GM19452 (cell line): ENCODE measurements around the gene LDHAL6B.

Experiments
- ATAC-seq: cut with Tn5 transposase; IDR thresholded peaks from one replicate; pipeline ENCODE4 v1.9.1; 2021; ENCODE audit not compliant: unreplicated experiment

Gene LDHAL6B

DNA sequence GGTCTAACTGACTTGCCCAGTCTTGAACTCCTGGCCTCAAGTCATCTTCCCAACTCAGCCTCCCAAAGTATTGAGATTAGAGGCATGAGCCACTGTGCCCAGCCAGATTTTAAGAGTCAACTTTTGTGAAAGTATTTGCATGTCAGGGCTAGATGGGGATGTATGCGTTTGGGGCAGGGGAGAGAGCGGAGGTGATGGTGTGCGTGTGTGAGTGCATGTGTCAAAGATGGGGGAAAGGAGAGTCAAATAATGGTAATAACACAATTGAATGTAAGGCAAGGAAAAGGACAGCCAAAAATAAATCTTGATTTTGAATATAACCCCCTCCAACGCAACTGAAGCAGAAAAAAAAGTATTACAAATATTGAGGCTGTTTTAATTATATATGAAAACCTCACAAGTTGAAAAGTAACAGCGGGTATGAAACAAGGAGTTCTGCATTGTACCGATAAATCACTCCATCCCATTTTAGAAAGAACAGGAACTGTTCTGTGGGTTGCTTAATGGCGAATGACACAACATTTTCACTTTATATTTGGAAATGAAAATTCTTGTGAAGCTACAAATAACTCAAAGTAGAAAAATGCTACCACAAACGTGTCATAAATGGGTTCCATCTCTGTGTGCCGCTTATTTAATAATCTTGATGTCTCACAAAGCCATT lies 29.9 kb upstream of the LDHAL6B start:
- no peak for ATAC-seq

DNA sequence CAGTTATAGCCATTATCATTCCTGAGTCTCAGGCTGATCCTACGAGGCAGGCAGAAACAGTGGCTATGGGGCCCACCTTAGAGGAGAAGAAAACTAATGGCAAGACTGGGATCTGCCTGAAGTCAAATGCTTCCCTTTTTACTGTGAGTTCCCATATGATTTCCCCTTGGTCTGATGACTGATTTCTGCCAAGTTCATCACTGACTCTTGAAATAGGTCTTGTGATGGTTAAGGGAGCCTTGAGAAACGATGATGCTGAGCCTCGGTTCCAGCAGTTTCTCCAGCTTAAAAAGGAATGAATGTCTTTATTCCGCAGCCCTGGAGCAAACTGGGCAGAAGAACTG lies 29.4 kb upstream of the LDHAL6B start:
- no peak for ATAC-seq

DNA sequence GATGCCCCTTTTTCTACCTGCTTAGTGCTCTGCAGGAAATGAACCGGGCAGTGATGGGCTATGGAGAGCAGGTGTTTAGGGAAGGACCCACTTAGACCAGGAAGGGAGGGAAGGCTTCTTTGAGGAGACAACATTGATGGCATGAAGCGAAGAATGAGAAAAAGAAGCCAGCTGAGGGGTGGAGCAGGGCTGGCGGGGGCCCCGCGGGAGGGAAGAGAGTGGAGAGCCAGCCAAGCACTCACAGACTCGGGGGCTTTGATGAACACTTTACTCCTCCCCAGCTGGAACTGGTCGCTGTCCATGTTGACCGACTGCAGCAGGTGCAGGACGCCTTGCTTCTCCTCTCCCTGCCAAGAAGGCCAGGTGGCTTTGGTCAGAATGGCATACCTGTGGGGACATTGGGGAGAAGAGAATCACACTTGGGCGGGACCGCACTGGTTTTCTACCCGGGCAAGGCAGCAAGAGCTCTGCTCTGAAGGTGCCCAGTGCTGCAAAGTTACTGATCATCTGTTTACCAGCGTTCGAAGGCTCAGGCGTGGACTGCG lies 28.4 kb upstream of the LDHAL6B start:
- ATAC-seq, result no peak

DNA sequence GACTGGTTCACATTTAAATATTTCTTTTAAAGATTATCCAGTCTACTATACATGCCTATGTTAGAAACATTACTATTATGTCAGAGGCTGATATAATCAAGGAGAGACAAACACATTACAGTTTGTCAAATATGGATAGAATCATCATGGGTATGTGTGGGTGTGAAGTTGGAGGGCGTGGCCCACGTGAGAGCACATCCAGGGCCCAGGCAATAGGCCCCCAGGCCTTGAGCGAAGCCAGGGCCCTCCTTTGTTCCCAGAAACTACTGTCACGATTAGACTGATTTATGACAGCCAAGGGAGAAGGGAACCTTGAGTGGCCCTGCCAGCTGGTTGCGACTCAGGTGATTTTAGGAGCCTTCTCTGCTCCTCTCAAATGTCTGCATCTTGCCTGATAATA lies 26.9 kb upstream of the LDHAL6B start:
- no peak for ATAC-seq

DNA sequence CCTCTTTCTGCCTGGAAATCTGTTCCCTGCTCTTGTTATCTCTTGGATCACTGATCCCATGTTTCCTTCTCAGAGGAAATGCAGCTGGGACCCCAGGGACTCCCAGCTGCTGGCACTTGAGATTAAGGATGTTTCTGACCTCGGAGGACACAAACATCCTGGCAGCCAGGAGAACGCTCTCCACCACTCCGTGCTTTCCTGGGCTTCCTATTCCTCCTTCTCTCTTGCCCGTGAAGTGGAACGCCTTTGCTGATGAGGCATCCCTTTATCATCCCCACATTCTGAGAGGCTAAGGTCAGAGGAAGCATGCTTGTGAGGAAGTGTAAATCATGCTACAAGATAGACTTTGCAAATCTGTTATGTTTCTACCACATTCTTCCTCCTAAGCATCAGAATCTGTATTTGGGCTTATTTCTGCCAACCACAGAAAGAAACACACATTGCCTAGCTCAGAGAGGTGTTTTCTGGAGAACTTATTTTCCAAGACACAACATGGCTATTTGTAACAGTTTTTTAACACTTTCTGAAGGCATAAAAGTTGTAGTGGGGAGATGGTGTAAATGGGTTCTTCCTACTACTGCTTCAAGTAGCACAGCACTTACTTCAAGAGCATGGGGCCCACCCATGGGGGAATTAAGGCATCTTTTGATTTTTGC lies 25.6 kb upstream of the LDHAL6B start:
- no peak for ATAC-seq

DNA sequence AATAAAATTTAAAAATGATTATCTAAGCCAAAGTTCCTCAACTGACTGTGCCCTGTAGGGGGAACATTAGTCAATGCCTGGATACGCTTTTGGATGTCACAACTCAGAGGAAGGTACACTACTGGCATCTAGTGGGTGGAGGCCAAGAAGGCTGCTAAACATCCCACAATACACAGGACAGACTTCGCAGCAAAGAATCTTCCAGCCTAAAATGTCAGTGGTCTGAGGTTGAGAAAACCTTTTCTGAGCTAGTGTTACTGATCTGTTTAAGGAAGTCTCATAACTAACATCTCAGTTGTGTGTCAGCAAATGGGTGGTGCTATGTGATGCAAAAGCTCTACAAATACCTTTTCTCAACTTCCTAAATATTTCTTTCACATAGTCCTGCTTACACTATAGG lies 20.9 kb upstream of the LDHAL6B start:
- ATAC-seq, result no peak

DNA sequence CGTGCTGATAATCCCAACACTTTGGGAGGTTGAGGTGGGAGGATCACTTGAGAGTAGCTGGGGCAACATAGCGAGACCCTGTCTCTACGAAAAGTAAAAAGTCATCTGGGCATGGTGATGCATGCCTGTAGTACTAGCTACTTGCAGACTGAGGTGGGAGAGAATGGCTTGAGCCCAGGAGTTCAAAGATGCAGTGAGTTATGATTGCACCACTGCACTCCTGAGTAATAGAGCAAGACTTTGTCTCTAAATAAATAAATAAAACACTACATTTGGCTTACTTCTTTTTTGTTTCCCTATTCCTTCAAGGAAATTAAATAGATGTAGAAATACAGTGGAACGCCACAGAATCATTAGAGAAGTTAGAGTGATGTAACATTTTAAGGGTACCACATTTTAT lies 20.1 kb upstream of the LDHAL6B start:
- no peak for ATAC-seq

DNA sequence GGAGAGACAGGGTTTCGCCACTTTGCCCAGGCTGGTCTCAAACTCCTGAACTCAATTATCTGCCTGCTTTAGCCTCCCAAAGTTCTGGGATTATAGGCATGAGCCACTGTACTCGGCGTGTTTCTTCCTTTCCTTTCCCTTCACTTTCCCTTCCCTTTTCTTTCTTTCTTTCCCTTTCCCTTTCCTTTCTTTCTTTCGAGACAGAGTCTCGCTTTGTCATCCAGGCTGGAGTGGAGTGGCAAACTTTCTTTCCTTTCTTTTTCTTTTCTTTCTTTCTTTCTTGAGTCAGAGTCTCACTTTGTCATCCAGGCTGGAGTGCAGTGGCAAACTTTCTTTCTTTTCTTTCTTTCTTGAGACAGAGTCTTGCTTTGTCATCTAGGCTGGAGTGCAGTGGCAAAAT lies 17.4 kb upstream of the LDHAL6B start:
- ATAC-seq, result no peak

DNA sequence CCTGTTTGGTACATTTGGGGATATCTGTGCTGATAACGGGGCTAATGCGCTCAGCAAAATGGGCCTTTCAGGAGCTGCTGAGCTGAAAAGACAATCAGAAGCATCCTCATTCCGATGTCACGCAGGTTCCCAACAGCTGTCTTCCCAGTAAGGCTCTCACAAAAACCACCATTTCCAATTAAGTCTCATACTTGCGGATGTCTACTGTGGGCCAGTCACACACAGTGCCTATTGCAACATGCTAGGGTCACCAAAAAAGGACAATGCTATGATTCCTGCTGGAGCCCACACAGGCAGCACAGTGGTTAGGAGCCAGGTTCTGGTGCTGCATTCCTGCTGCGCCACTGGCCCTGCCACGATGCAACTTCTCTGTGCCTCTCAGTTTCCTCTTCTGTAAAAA lies 16.4 kb upstream of the LDHAL6B start:
- no peak for ATAC-seq

DNA sequence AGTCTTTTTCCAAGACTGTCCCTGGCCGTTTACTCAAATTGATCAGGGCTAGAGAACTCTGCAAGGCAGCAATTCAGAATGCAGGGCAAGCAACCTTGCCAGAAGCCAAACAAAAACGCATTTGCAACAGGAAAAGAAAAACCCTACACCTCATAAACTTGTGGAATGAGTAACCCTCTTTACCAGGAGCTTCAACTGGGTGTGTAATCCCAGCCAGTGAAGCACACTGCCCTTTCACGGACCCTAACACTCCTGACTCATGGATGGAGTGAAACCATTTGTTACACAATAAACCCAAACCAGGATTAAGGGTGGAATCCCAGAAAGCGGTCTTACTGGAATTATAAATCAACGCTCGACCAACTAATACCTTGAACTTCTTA lies 14.8 kb upstream of the LDHAL6B start:
- no peak for ATAC-seq

DNA sequence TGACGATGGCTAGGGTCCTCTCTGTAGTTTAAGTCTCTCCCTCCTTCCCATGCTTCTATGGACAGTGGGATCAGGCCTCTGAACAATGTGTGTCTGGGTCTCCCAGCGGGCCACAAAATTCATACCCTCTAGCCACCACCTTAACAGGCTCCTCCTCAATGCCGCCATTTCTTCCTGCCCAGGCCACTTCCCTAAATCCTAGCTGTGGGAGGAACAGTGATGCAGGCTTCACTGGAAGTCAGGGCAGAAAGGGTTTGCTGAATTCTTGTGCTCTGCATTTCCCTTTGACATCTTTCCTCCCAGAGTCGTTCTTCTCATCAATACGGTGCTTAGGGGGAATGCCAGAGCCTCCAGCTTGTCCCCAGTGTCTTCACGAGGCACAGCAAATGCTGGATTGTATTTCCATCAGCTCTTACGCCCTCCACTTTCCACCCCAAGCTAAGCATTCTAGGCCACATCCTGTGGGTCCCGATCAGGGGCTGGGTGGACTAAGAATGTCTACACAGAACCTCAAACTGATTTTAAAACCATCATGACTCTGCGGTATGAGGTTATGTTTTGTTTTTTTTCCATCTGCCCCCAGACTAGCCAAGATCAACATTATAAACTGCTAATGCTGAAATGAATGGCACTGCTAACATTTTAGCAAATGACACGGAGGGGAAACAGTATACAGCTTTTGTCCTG lies 11.9 kb upstream of the LDHAL6B start:
- ATAC-seq, result no peak

DNA sequence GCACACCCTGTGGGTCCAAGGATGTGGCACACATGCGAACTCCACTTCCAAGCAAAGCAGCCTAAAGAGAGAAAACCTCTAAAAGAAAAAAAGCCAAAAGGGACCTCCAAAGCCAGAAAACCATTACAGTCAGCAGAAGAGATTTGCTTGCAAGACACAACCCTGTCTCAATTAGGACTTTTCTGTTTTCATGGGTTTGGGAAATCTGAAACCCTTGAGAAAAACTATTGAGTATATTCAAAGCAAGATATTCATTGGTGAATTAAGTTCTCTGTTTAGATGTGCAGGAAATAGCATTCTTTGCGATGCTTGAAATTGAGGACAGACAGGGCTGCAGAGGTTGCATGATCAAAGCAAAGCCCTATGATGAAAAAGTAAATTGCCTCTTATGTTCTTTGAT lies 10.2 kb upstream of the LDHAL6B start:
- no peak for ATAC-seq

DNA sequence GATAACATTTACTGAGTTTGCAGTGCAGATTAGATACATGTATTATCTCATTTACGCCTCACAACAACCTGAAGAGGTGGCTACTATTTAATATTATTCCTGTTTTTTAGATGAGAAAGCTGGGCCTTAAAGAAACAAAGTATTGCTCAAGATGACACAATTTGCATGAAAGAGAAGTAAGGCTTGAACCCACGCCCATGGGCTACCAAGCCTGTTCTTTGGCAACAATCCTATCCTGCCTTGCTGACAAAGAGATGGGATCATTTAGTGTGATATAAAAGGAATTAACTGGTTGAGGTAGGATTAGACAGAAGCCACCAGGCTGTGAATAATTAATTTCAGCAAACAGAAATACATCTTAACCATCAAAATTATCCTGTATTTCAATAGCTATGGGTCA lies 9.2 kb upstream of the LDHAL6B start:
- ATAC-seq, result no peak

DNA sequence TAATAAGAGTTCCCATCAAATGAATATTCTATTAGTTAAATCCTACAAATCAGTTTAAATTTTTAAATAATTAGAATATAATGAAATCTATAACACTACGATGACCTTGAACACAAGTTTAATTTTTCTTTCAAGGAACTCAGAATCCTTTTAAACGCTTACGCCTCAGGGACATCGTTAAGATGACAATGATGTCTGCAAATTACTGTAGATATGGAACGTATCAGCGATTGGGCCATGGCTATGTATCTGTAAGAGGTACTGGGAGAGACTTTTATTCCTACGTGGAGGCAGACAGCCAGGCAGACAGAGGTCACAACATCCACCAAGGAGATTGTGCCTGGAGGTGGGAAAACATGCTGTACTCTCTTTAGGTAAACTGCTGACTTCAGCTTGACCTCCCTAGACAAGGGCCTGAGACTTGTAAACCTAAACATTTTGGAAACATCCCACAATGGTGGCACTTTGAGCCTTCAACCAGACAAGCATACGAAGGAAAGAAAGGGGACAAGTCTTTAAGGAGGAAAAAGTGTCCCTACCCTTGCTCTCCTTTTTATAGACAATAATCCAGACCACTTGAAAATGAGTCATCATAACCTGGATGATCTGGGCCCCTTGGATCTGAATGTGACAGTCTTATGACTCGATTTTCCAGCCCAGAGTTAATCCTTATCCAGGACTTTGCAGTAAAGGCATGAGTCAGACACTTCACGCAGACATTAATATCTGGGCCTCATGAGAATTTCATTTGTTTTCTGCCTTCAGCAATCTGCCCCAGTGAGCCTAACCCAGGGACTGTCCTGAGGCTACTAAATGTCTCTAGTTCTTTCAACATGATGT lies 6.8 kb upstream of the LDHAL6B start:
- ATAC-seq, result no peak

DNA sequence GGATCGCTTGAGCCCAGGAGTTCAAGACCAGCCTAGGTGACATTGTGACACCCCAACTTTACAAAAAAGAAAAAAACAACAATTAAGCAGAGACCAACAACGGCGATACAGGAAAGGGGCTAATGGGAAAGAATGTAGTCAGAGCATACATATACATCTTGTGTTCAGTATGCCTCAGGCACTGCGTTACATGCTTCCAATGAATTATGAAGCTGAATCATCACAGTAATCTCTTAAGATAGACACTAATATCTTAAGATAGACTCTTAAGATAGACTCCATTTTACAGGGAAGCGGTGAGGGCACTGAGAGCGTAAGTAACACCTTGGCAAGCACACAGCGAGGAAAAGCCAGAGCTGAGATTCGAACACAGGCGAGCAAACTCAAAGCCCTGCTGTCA lies 6.1 kb upstream of the LDHAL6B start:
- ATAC-seq, result no peak

DNA sequence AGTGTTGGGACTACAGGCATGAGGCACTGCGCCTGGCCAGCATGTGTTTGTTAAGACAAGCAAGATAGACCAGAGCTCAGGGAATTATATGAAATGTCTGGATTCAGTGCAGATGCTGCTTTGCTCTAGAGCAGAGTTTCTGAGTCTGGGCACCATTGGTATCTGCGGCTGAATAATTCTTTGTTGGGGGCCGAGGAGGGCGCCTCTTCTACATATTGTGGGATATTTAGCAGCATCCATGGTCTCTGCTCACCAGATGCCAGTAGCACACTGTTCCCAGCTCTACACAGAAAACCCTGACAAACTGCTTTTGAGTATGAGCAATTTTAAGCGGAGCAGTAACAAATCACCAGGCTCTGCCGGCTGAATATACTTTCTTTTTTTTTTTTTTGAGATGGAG lies 3.6 kb upstream of the LDHAL6B start:
- ATAC-seq, result no peak

DNA sequence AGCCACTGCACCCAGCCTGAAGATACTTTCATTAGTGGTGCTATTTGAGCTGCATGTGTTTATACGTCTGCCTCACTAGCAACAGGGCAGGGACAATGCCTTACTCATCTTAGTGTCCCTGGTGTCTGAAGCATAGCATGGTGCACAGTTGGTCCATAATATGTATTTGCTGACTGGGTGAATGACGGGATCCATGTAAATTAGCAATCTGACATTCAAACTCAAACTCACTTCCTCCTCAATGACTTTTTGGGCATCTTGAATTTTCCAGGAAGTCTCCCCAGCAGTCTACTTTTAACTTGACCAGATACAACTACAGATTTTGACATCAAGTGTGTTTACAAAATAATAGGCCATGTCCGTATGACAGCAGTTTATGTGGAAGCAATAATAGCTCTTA lies 3.0 kb upstream of the LDHAL6B start:
- no peak for ATAC-seq

DNA sequence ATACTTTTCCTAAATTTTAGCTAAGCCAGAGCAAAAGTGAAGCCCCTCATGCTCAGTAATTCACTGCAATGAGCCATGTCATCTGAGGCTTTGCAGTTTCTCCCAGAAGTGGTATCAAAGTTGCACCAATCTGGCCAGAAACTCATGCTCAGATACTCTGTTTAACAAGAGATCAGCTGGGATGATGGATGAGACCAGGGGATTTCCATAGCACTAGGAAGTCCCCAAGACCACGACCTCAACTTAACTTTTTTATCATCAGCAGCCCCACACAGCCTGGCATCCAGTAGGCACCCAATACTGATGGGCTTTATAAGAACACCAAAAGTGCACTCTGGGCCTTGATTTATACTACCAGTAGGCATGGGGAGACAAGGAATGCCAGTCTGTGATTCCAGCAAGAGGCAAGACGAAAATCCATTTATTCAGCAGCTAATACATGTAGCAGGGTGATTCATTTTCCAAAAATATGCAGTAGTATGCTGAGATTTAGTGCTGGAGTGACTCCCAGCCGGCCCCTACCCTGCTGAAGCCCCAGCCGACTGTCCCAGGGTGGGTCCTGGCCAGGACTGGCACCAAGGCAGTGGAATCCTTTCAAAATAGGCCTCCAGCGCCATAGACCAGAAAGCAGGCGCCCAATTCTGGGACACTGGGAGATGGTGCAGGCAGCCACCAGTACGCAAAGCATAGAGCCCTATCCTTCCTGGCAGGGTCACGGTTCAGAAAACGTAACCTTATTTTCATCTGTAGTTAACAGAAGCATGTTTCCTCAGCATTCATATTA lies 612 bp upstream of the LDHAL6B start:
- no peak for ATAC-seq

DNA sequence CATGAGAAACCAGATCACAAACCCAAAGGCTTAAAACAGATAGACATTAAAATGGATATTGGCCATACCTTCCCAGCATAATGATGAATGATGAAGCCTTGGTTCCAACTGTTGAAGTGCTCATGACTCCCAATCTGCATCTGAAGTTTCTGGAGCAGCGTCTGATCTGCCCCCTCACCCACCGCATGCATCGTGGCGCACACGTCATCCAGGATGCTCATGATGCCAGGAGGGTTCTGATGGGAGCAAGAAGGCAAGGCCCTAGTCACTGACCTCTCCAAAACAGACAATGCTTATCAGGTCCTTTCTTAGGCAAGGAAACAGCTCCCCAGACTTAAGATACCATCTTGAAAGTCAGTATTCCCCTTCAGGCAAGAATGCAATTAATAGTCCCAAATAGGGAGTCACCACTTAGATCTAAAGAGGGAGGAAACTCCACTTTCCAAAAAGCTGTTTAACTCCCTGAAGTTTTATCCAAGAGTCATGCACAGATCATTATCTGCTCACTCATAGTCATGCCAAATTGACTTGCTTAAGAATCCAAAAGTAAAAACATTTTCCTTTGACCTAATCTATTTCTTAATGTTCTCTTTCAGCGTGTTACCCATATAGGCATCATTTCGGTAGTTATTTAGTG lies 2.1 kb downstream of the LDHAL6B start:
- ATAC-seq, result no peak

DNA sequence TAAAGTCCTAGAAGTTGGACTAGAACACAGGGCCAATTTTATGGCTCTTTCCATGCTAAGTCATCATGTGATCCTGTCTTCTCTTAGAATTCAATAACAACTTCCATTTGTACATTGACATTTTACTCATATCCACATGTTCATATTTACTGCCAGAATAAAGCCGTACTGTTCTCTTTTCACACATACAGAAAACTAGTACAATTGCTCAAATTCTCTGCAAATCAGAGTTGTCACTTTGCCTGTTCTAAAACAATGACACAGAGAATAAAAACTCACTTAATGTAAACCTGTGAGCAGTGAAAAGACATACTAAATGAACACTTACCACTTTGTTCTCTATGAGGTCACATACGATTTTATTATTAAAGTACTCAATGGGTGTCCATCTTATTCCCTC lies 3.5 kb downstream of the LDHAL6B start:
- no peak for ATAC-seq
